ENCODE results near the gene ATP1B2. TPM values are rescaled to one million over a fixed set of nuclear protein-coding genes. Genes with fewer than 3 reads are reported as not detected.

Gene ATP1B2
- total and polyA plus RNA-seq, 8 donors, result 0.68 to 31.3 (median 26.4) TPM

GRCh38 chr17:7612294-7612640, 38.5 kb upstream of the ATP1B2 start:
- peaks cover 23 to 46% of the 10 kb centered on the region in 2 donors for H3K4me1 ChIP-seq
- no peak for ATAC-seq

DNA sequence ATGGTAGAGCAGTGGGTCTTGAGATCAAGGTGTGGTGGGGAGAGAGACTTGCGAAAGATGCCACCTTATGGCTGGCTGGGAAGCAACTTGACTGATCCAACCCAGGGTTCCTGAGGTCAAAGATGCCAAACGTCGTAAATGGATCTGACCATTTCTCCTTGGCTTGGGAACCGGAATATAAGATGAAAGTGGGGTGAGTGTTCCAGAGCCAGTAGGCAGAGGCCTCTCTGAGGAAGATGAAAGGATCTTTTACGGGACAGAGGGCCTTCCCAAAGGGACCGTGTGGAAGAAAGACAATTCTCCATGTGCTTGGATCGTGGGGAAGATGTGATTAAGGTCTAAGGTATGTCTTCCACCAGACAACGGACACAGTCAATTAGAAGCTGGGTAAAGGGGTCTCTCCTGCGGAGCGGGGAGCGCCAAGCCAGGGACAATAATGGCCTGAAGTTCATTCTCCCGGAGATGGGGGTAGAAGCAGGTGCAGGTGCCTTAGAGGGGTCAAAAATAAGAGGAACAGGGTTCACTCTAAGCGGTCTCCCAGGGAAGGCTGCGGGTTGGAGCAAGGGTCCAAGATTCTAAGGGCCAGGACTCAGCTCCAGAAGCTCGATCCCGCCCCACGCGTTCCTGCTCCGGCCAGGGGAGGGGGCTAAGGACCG, 36.8 kb upstream of the ATP1B2 start:
- Histone ChIP-seq H3K4me1 (peaks cover 23 to 46% of the 10 kb centered on the region in 2 donors), H3K4me3 (peak overlapping the region; percentile 67 to 84), H3K27me3 (no peaks in the 10 kb centered on the region), H3K27ac (peak overlapping the region; percentile 92 to 93), H3K9me3 (no peaks in the 10 kb centered on the region), H3K36me3 (peaks cover 0 to 4% of the 10 kb centered on the region in 2 donors)
- TF ChIP-seq CTCF (IDR thresholded peaks at IDR 0.05), result no peak
- no peak for ATAC-seq
- no peak for DNase-seq
- intact Hi-C loops (cut with DNase I), result no loop called here

More at GRCh38 chr17:7612294-7612640, 38.5 kb upstream of the ATP1B2 start:
- Histone ChIP-seq H3K27ac (no peak overlapping the region), H3K4me3 (peak overlapping the region in 1 of 2 donors; percentile 84), H3K9me3 (no peaks in the 10 kb centered on the region), H3K36me3 (peaks cover 0 to 4% of the 10 kb centered on the region in 2 donors), H3K27me3 (no peaks in the 10 kb centered on the region)
- no peak for TF ChIP-seq CTCF (IDR thresholded peaks at IDR 0.05)
- no peak for DNase-seq
- intact Hi-C loops (cut with DNase I), result no loop called here

DNA sequence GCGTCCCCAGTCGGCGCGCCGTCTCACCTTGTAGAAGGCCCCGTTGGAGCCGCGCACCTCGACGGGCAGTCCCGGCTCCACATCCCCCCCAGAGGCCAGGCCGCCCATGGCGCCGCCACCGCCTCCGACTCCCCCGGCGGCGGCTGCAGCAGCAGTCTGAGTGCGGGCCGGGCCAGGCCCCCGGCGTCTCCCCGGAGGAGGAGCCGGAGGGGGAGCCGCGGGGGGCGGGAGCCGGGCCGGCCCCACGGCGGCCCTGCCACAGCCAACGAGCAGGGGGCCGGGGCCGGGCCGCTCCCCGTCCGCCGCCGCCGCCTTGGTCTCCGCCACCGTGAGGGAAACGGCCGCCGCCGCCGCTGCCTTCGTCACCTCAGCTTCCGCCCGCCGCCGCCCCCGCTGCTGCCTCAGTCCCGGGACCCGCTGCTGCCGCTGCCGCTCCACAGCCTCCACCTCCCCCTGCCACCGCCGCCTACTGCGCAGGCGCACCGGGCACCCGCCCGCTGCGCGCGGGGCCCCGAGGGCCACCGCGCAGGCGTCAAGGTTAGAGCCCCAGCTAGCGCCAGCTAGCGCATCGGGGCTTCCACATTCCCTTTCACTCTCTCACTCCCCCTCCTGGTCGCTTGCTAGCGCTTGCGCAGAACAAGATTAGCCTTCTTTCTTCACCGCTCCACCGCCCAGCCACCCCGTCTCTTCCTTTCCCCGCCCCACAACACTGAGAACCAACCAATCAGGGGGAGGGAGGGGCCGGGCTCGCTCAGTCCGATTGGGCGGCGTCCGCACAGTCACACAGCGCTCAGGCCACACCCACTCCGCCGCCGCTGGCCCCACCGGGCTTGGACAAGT, 36.1 kb upstream of the ATP1B2 start, which contains the start of gene FXR2:
FXR2 (minus strand) TSS at position 473 of the 840 bp plus-strand sequence; CDS start at position 108, 365 bp downstream.
- Histone ChIP-seq H3K4me1 (peaks cover 23 to 40% of the 10 kb centered on the region in 2 donors), H3K4me3 (peak within 1 kb of the TSS; percentile 67 to 84), H3K9me3 (no peaks in the 10 kb centered on the region), H3K36me3 (peaks cover 0 to 4% of the 10 kb centered on the region in 2 donors), H3K27me3 (no peaks in the 10 kb centered on the region), H3K27ac (peak within 1 kb of the TSS; percentile 92 to 93)
- TF ChIP-seq CTCF (IDR thresholded peaks at IDR 0.05), result peak; percentile 36 to 73
- DNase-seq, result peak; percentile 99 to 100 (median 100)
- ATAC-seq, result peak; percentile 96
- intact Hi-C loops (cut with DNase I), result no loop called here

DNA sequence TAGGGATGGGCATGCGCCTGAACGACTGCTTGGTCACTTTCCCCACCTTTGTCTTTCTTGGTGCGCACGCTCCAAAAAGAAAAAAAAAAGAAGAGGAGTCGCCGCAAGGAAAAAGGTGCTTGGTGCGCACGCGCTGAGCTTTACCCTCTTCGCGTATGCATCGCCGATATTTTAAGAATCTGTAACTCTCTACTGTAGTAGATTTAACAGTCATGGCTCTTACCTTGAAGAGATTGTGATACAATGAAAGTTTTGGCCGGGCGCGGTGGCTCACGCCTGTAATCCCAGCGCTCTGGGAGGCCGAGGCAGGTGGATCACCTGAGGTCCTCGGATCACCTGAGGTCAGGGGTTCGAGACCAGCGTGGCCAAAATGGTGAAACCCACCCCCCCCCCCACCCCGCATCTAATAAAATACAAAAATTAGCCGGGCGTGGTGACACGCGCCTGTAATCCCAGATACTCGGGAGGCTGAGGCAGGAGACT, 35.4 kb upstream of the ATP1B2 start:
- Histone ChIP-seq H3K9me3 (no peaks in the 10 kb centered on the region), H3K36me3 (peaks cover 0 to 4% of the 10 kb centered on the region in 2 donors), H3K27ac (peak overlapping the region; percentile 83 to 92), H3K27me3 (no peaks in the 10 kb centered on the region), H3K4me1 (peaks cover 20 to 39% of the 10 kb centered on the region in 2 donors), H3K4me3 (peak overlapping the region; percentile 29 to 84)
- ATAC-seq (no peak), DNase-seq (no peak)
- no peak for TF ChIP-seq CTCF (IDR thresholded peaks at IDR 0.05)
- intact Hi-C loops (cut with DNase I), result no loop called here

DNA sequence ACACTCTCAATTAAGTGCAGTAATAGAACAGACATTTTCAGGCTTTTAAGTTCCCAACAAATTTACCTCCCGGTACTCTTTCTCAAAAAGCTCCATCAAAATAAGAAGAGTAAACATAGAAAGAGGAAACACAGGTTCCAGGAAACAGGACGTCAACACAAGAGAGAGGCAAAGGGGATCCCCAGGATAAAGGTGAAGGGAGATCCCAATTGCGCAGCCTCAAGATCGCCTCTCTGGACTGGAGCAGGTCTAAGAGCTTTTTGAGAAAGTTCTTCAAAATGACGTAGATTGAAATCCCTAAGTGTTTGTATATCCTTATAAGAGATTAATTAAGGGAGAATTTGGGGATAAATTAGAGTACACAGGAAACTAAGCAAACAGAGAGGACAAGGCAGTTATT, 32.1 kb upstream of the ATP1B2 start:
- intact Hi-C loops (cut with DNase I), result no loop called here
- Histone ChIP-seq H3K27ac (no peak overlapping the region), H3K4me1 (peaks cover 4 to 6% of the 10 kb centered on the region in 2 donors), H3K27me3 (no peaks in the 10 kb centered on the region), H3K9me3 (no peaks in the 10 kb centered on the region), H3K36me3 (no peaks in the 10 kb centered on the region), H3K4me3 (no peak overlapping the region)
- peak; percentile 16 for ATAC-seq
- DNase-seq, result peak in 1 of 4 donors; percentile 61
- TF ChIP-seq CTCF (IDR thresholded peaks at IDR 0.05), result no peak

Measured in left lung (tissue), 10 donors.